Endodermal cell (in vitro differentiated cells): ENCODE results near the gene YWHAE. TPM values are rescaled to one million over a fixed set of nuclear protein-coding genes. Genes with fewer than 3 reads are reported as not detected.
"Not testable (repeated sequence)": the region's sequence is repeated elsewhere in the genome, so short reads cannot be mapped to it uniquely, and the experiment has no call there.

ENCODE experiments used
- DNase-seq: peaks from one replicate; pipeline ENCODE4 v3.0.0-alpha.2; 2017
- H3K27ac ChIP-seq: 2 replicates; pipeline ENCODE4 v1.5.1; 2013; ENCODE audit warnings: mild to moderate bottlenecking, low read depth, low read length, moderate library complexity
- H3K27me3 ChIP-seq: 2 replicates; pipeline ENCODE4 v1.6.1; 2013; ENCODE audit warnings: mild to moderate bottlenecking, low read length, moderate library complexity; ENCODE audit not compliant: insufficient read depth, control insufficient read depth, poor library complexity, severe bottlenecking
- H3K36me3 ChIP-seq: 2 replicates; pipeline ENCODE4 v1.7.0; 2013; ENCODE audit warnings: mild to moderate bottlenecking, low read length, moderate library complexity; ENCODE audit not compliant: control insufficient read depth, insufficient read depth
- H3K4me1 ChIP-seq: one replicate; pipeline ENCODE4 v1.7.0; 2013; ENCODE audit warnings: low read length; ENCODE audit not compliant: control insufficient read depth, insufficient read depth
- H3K4me3 ChIP-seq: 2 replicates; pipeline ENCODE4 v1.5.1; 2013; ENCODE audit warnings: mild to moderate bottlenecking, low read length, moderate library complexity
- H3K9ac ChIP-seq: 2 replicates; pipeline ENCODE4 v1.6.1; 2013; ENCODE audit warnings: mild to moderate bottlenecking, low read length, moderate library complexity; ENCODE audit not compliant: poor library complexity, severe bottlenecking; ENCODE audit errors: extremely low read depth
- H3K9me3 ChIP-seq: 2 replicates; pipeline ENCODE4 v1.6.1; 2013; ENCODE audit warnings: mild to moderate bottlenecking, low read length, moderate library complexity; ENCODE audit not compliant: control insufficient read depth
- H3K27ac Mint-ChIP-seq: 2 replicates; pipeline ENCODE4 v1.8.0; 2020; ENCODE audit warnings: mixed read lengths
- H3K27me3 Mint-ChIP-seq: 2 replicates; pipeline ENCODE4 v1.8.0; 2021; ENCODE audit warnings: mild to moderate bottlenecking, mixed read lengths; ENCODE audit not compliant: insufficient read depth
- H3K36me3 Mint-ChIP-seq: 2 replicates; pipeline ENCODE4 v1.8.0; 2020; ENCODE audit warnings: low read depth, mixed read lengths
- H3K4me1 Mint-ChIP-seq: 2 replicates; pipeline ENCODE4 v1.8.0; 2020; ENCODE audit warnings: mixed read lengths
- H3K4me3 Mint-ChIP-seq: 2 replicates; pipeline ENCODE4 v1.8.0; 2020; ENCODE audit warnings: mild to moderate bottlenecking, moderate library complexity, mixed read lengths
- H3K9me3 Mint-ChIP-seq: 2 replicates; pipeline ENCODE4 v1.8.0; 2020; ENCODE audit warnings: mild to moderate bottlenecking, mixed read lengths
- CTCF ChIP-seq: fragments of 200-600 bp; sonication (generic); conservative IDR thresholded peaks from 2 replicates; pipeline ENCODE4 v1.5.0; 2021; ENCODE audit warnings: antibody characterized with exemption, mild to moderate bottlenecking
- WGBS, 2 experiments: methylation state at CpG; one replicate each; pipeline versions ENCODE4 v1.1.5 to v1.1.7; 2013; ENCODE audit warnings: missing lambda C conversion rate in 2 of 2, mixed read lengths in 1 of 2; ENCODE audit not compliant: insufficient coverage in 1 of 2, insufficient read length in 1 of 2; 5-methylcytosine and 5-hydroxymethylcytosine counted together
- total RNA-seq, 2 donors: library from RNA; stranded (reverse); fragmentation: NEBNext Ultra II Directional in 1 of 2; extraction: Animal tissue kit (Norgen Biotek cat#: 25700) in 1 of 2; gene quantifications; 2 replicates in 1 of 2; 3 replicates in 1 of 2; pipeline ENCODE4 v1.2.1, GENCODE V29; 2021

The YWHAE gene
- total RNA-seq, 2 donors from 2014 or later: 1,225 to 1,349 TPM

- Histone ChIP-seq H3K4me1 (peaks cover 5% of the 10 kb centered on the region), H3K9ac (no peak overlapping the region), H3K4me3 (peak overlapping the region; percentile 61), H3K9me3 (no peaks in the 10 kb centered on the region), H3K36me3 (peaks cover 49% of the 10 kb centered on the region), H3K27ac (no peak overlapping the region), H3K27me3 (no peaks in the 10 kb centered on the region)
- WGBS, 2 experiments: 90% methylated on average over 3 to 5 of the region's 6 CpGs
- peaks cover 46% of the 10 kb centered on the region for H3K4me1 Mint-ChIP-seq
- no peak for DNase-seq
- no peaks in the 10 kb centered on the region for H3K27me3 Mint-ChIP-seq
- TF ChIP-seq CTCF: no peak
- H3K36me3 Mint-ChIP-seq: peaks cover 15% of the 10 kb centered on the region
- peak overlapping the region; percentile 35 for H3K27ac Mint-ChIP-seq
- no peak overlapping the region for H3K4me3 Mint-ChIP-seq
- no peaks in the 10 kb centered on the region for H3K9me3 Mint-ChIP-seq
Measured at GRCh38 chr17:1390432-1391367, 9.3 kb downstream of the YWHAE start.

GRCh38 chr17:1387490-1388227 is 12.4 kb downstream of the YWHAE start:
- H3K36me3 Mint-ChIP-seq: peaks cover 16% of the 10 kb centered on the region
- H3K27ac ChIP-seq, H3K4me3 ChIP-seq, H3K9ac ChIP-seq, H3K9me3 ChIP-seq, H3K9me3 Mint-ChIP-seq, H3K4me3 Mint-ChIP-seq, H3K27ac Mint-ChIP-seq, H3K27me3 ChIP-seq, DNase-seq, H3K27me3 Mint-ChIP-seq, H3K4me1 ChIP-seq: not testable (repeated sequence)
- peaks cover 34% of the 10 kb centered on the region for H3K4me1 Mint-ChIP-seq
- 88 to 94% methylated on average over 14 to 21 of the region's 22 CpGs for WGBS, 2 experiments
- peaks cover 58% of the 10 kb centered on the region for H3K36me3 ChIP-seq

GRCh38 chr17:1386675-1387190 is 13.3 kb downstream of the YWHAE start:
- Mint-ChIP-seq H3K36me3 (peaks cover 14% of the 10 kb centered on the region), H3K4me1 (peaks cover 26% of the 10 kb centered on the region)
- DNase-seq, H3K27ac Mint-ChIP-seq, H3K27me3 ChIP-seq, H3K9ac ChIP-seq, H3K27ac ChIP-seq, H3K9me3 Mint-ChIP-seq, H3K4me3 ChIP-seq, H3K9me3 ChIP-seq, H3K4me1 ChIP-seq, H3K4me3 Mint-ChIP-seq, H3K27me3 Mint-ChIP-seq: not testable (repeated sequence)
- peaks cover 58% of the 10 kb centered on the region for H3K36me3 ChIP-seq
- WGBS, 2 experiments: 90 to 92% methylated on average over 5 to 6 of the region's 8 CpGs

- no peak overlapping the region for H3K27ac ChIP-seq
- H3K27me3 Mint-ChIP-seq: no peaks in the 10 kb centered on the region
- no peak overlapping the region for H3K4me3 Mint-ChIP-seq
- no peak overlapping the region for H3K9ac ChIP-seq
- H3K36me3 ChIP-seq: peaks cover 62% of the 10 kb centered on the region
- H3K4me1 ChIP-seq: no peaks in the 10 kb centered on the region
- no peaks in the 10 kb centered on the region for H3K9me3 Mint-ChIP-seq
- H3K27me3 ChIP-seq: no peaks in the 10 kb centered on the region
- H3K4me1 Mint-ChIP-seq: peaks cover 26% of the 10 kb centered on the region
- H3K4me3 ChIP-seq: no peak overlapping the region
- H3K36me3 Mint-ChIP-seq: peaks cover 18% of the 10 kb centered on the region
- no peak overlapping the region for H3K27ac Mint-ChIP-seq
- WGBS, 2 experiments: 90 to 96% methylated on average over 2 of the region's 2 CpGs
- H3K9me3 ChIP-seq: no peaks in the 10 kb centered on the region
- TF ChIP-seq CTCF: no peak
- no peak for DNase-seq
Measured at GRCh38 chr17:1386265-1386664, 13.8 kb downstream of the YWHAE start.
